Cardiac atrium fibroblast (primary cell): ENCODE data around the gene TMEM229A. TPM values are rescaled to one million over a fixed set of nuclear protein-coding genes. Genes with fewer than 3 reads are reported as not detected.

Experiments used
- total RNA-seq: library from RNA; depleted of rRNA; stranded (reverse); fragments of >200 nt; gene quantifications from 2 replicates; pipeline ENCODE4 v1.2.3, GENCODE V29; 2015

TMEM229A gene
- 2.1 and 3.2 TPM in 2 replicates for total RNA-seq

DNA sequence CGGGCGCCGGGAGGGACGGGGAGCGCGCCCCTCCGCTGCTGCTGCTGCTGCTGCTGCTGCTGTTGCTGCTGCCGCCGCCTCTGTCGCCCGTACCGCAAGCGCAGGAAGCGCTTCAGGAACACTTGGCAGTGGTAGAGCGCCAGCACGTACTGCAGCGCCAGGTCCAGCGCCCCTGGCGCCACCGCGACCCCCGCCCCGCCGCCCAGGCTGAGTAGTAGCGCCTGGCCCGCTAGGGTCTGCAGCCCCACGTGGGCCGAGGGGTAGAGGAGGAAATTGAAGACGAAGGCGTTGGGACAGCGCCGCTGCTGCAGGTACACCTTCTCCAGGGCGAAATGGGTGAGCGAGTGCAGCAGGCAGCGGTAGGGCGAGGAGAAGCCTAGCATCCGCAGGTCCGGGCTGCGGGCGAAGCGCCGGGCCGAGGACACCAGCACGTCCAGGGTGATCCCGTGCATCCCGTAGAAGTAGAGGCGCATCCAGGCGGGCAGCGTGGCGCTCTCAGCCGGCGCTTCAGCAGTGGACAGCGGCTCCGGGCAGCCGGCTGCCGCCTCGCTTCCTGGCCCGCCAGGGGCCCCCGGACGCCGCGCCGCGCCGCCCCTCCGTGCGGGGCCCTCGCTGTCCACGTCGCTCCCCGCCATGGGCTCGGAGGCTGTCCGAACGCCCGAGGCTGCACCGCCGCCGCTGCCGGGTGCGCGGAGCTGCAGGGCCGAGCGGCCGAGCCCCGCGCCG is at the start of gene TMEM229A:
TSS of gene TMEM229A (minus strand) at position 699 of the 726 bp plus-strand sequence. CDS start at position 635, 64 bp downstream.

Other genes with a start within 250 kb of the TMEM229A start
- gene HYAL4, start 187.9 kb downstream of the TMEM229A start, total RNA-seq, result 0.16 TPM in 1 of 2 replicates, not detected in the other
- gene SPAM1, start 107.8 kb downstream of the TMEM229A start, total RNA-seq, result not detected in 2 replicates